ENCODE measurements around the gene FGD5.
"Not testable (repeated sequence)": the region's sequence is repeated elsewhere in the genome, so short reads cannot be mapped to it uniquely, and the experiment has no call there.

Gene FGD5

GRCh38 chr3:14880447-14881106, 61.8 kb downstream of the FGD5 start:
- no peak for DNase-seq

DNA sequence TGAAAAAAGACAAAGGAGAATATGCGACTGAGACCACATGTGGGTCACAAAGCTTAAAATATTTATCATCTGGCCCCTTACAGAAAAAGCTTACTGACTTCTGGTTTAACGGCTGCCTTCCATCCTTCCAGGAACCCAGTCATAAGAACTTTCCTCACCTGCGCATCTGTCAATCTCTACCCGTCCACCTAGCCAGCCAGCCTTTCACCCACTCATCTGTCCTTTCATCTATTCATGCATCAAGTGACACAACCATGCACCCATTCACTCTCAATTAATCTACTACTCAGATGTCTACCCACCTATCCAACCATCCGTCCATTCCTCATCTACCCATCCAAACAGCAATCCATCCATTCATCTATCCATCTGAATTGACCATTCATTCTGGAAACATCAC, 64.5 kb downstream of the FGD5 start:
- DNase-seq, result no peak

DNA sequence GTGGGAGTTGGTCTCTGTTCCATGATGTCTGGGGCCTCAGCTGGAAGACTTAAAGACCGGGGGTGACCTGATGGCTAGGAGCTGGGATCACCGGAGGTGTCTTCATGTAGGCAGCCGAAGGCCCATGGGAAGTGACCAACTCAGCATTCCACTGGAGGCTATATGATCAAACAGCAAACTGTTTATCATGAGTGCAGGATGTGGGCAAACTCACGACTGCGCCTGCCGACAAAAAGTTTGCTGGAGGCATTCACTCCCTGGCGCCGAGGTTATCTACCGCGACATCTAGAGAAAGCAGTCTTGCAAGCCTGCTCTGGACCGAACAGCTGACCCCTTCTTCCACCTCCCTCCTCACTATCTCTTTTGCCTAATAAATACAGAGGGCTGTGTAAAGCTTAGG, 65.9 kb downstream of the FGD5 start:
- DNase-seq, result no peak

GRCh38 chr3:14885307-14885706, 66.5 kb downstream of the FGD5 start:
- no peak for DNase-seq

DNA sequence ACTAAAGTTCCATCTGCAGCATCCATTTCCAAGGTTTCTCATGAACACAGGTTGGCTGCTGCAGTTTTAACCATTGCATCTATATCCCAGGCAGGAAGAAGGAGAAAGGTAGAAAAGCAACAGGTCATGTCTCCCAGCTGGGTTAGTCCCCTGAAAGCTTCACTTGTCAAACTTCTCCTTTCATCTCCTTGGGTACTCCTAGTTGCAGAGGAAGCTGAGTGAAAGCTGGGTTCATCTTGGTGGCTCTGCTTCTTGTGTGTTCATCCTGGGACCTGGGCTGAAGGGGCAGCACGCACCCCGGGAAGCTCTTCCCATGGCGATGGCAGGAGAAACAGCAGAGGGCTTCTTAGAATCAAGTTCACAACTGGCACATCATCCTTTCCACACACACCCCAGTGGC, 67.3 kb downstream of the FGD5 start:
- no peak for DNase-seq

DNA sequence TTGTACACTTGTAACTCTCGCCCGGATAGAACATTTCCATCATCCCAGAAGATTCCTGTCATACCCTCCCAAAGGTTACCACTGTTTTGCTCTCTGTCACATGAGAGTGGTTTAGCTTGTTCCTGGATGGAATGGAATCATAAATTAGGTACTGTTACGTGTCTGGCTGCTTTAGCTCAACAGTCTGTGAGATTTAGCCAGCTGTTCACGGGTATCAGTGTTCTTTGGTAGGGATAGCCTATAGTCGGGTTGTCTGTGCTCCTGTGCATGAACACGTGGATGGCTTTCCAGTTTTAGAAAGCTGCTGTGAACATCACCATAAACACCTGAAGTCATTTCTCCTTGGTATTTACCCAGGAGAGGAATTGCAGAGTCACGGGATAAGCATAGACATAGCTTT, 70.4 kb downstream of the FGD5 start:
- DNase-seq, result no peak

DNA sequence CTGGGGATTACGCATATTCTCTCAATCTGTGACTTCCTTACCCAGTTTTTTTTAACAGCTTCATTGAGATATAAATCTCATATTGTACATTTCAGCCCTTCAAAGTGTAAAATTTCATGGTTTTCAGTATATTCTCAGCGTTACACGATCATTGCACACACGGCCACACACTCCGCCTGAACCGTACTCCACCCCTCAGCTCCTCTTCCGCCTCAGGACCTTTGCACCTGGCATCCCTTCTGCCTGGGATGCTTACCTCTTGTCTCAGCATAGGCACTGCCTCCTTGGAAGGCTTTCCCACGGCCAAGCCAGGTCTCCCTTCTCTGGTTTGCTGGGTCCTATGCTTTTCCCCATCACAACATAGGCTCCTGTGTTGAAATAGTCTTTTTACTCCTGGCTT, 71.2 kb downstream of the FGD5 start:
- DNase-seq, result no peak

DNA sequence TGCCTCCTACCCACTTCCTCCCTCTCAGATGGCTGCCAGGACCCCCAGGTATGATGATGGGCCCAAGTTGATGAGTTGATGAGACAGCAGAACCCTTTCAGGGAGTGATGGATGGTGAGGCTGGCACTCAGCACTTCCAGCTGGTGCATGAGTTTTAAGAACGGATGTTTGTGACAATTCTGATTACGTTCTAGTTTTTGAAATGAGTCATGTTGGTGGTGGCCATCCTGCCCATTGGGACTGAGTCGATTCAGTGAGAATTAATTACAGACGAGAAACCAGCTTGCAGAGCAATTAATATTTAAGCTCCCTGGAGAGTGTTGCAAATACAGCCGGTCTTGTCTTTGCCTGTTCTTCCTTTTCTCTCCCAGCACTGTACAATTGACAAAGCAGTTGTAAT, 71.7 kb downstream of the FGD5 start:
- DNase-seq, result no peak

GRCh38 chr3:14891135-14892132, 72.7 kb downstream of the FGD5 start:
- DNase-seq, result no peak

DNA sequence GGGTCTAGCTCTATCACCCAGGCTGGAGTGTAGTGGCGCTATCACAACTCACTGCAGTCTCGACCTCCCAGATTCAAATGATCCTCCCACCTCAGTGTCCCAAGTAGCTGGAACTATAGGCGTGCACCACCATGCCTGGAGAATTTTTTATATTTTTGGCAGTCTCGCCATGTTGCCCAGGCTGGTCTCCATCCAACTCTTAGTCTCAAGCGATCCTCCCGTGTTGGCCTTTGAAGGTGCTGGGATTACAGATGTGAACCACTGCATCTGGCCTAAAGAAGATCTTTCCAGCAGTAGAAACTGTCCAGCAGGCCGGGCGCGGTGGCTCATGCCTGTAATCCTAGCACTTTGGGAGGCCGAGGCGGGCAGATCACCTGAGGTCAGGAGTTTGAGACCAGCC, 73.5 kb downstream of the FGD5 start:
- DNase-seq, result no peak

- DNase-seq, result no peak
Measured at GRCh38 chr3:14894085-14894484, 75.3 kb downstream of the FGD5 start.

- DNase-seq, result no peak
Measured at GRCh38 chr3:14897266-14897665, 78.5 kb downstream of the FGD5 start.

DNA sequence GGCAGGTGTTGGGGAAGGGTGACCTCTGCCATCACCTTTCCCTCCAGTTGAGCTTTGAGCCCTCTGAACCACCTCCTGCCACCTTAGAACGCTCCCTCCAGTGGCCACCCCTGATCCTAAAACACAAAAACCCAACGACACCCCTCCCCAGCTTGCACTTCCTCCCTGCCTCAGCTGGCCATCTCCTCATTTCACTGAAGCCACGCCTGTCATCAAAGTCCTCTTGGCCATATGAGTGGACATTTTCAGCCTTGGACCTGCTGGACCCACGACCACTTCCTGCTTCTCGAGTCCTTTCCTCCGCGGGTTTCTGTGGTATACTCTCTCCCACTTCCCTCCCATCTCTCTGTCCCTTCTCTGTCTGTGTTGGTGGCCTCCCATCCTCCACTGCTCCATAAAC, 80.2 kb downstream of the FGD5 start:
- DNase-seq, result no peak

DNA sequence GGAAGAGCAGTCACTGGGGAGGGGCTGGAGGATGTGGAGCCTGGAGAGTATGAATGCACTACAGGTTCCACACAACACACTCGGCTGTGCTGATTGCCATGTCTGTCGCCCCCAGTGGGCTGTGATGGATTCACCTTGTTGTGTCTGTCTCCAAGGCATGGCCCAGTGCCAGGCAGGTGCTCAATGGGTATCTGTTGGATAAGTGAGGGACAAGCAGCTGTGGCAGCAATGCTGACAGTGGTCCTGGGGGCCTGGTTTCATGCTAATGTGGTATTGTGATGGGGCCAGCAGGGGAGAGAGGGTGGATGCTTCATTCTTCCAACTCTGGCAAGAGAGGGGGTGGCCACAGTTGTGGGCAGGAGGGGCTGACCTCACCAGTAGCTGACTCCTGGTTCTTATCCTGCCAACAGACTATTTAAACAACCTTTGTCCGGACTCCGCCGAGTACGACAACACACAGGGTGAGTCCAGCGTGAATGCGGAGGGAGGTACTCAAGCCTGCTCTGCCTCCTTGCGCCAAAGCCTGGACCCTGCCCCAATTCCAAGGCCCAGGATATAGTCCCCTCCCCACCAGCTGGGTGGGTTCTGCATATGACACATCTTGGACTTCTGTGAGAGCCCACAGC, 81.3 kb downstream of the FGD5 start:
- DNase-seq, result no peak

- DNase-seq, result no peak
Measured at GRCh38 chr3:14900881-14901873, 82.4 kb downstream of the FGD5 start.

- DNase-seq, result no peak
Measured at GRCh38 chr3:14902719-14903118, 84.0 kb downstream of the FGD5 start.

GRCh38 chr3:14903501-14903900, 84.7 kb downstream of the FGD5 start:
- DNase-seq, result not testable (repeated sequence)

GRCh38 chr3:14905055-14905657, 86.4 kb downstream of the FGD5 start:
- DNase-seq, result no peak

DNA sequence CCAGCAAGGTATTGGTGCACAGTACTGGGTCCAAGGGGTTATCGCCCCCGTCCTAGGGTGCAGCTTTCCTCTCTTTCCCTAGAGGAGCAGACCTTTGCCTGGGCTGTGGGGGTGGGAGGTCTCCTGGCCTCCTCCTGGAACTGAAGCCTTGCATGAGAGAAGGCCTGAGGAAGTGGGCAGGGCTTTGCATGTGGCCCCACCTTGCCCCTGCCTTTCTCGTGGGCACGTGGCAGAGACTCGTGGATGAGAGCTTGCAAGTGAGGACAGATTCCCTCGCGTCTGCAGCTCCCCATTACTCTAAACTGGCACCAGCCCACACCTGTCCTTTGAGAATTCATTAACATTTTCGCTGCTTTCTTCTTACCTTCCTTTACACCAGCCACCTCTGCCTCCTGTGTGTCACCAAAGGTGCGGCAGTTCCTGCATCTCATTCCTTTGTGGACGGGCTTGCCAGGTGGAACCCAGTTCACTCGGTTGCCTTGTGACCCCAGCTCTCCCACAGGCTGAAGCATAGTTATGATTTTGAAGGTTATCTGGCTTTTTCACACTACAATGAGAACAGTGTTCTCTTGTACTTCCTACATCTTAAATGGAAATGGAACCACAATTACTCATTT, 87.7 kb downstream of the FGD5 start:
- DNase-seq, result no peak

GRCh38 chr3:14907043-14907966, 88.5 kb downstream of the FGD5 start:
- no peak for DNase-seq

All from NCI-H510A treated with DMSO at 0.1 percent for 48 hours (cell line).